22Rv1 (cell line): ENCODE measurements around the gene ARF1.

Experiments
- H3K27ac ChIP-seq: fragments of 450-650 bp; 2 replicates; pipeline ENCODE4 v1.5.1; 2017
- CTCF ChIP-seq: fragments of 450-650 bp; IDR thresholded peaks from 2 replicates; pipeline ENCODE4 v1.5.1; 2017; ENCODE audit warnings: mild to moderate bottlenecking
- ZFX ChIP-seq: fragments of 450-650 bp; IDR thresholded peaks from 2 replicates; pipeline ENCODE4 v1.6.1; 2017; ENCODE audit warnings: antibody characterized with exemption, borderline replicate concordance

ARF1 gene

GRCh38 chr1:228084325-228084724 is 1.8 kb downstream of the ARF1 start:
- TF ChIP-seq CTCF (no peak), ZFX (no peak)
- H3K27ac ChIP-seq = peak overlapping the region; percentile 95; the same call in 1 of the 2 replicates

GRCh38 chr1:228084797-228085196 is 2.3 kb downstream of the ARF1 start:
- peak overlapping the region; percentile 95; the same call in 1 of the 2 replicates for H3K27ac ChIP-seq
- TF ChIP-seq ZFX = no peak
- TF ChIP-seq CTCF = no peak

- H3K27ac ChIP-seq = 0 out of 2 replicates have a peak overlapping the region, but pooled peaks have one; percentile 95
- TF ChIP-seq ZFX = no peak
- no peak for TF ChIP-seq CTCF
Measured at GRCh38 chr1:228085287-228085951, 2.9 kb downstream of the ARF1 start.

- no peak for TF ChIP-seq CTCF
- TF ChIP-seq ZFX = no peak
- 0 out of 2 replicates have a peak overlapping the region, but pooled peaks have one; percentile 10 for H3K27ac ChIP-seq
Measured at GRCh38 chr1:228087771-228088251, 5.3 kb downstream of the ARF1 start.

- TF ChIP-seq CTCF (no peak), ZFX (no peak)
- H3K27ac ChIP-seq = 0 out of 2 replicates have a peak overlapping the region, but pooled peaks have one; percentile 10
Measured at GRCh38 chr1:228088586-228089498, 6.3 kb downstream of the ARF1 start.

GRCh38 chr1:228089519-228090380 is 7.2 kb downstream of the ARF1 start:
- H3K27ac ChIP-seq = no peak overlapping the region
- TF ChIP-seq CTCF (no peak), ZFX (no peak)
